Mesendoderm (in vitro differentiated cells): ENCODE results near the gene DROSHA.

Source experiments
- DNase-seq: peaks from one replicate; pipeline ENCODE4 v3.0.0; 2013
- H2AK5ac ChIP-seq: 2 replicates; pipeline ENCODE4 v1.6.1; 2013; ENCODE audit warnings: low read length, inconsistent platforms
- H2BK120ac ChIP-seq: 2 replicates; pipeline ENCODE4 v1.6.1; 2013; ENCODE audit warnings: low read depth, mild to moderate bottlenecking, low read length, moderate library complexity, mixed read lengths
- H2BK15ac ChIP-seq: replicated peaks from 2 replicates; pipeline ENCODE4 v1.6.1; 2013; ENCODE audit warnings: low read depth, mild to moderate bottlenecking, moderate library complexity
- H2BK5ac ChIP-seq: 2 replicates; pipeline ENCODE4 v1.6.1; 2013; ENCODE audit warnings: low read length, inconsistent platforms
- H3K18ac ChIP-seq: 2 replicates; pipeline ENCODE4 v1.6.1; 2013; ENCODE audit warnings: mild to moderate bottlenecking, low read length, mixed read lengths
- H3K23ac ChIP-seq: one replicate; pipeline ENCODE4 v1.6.1; 2013; ENCODE audit warnings: low read length
- H3K27ac ChIP-seq: 2 replicates; pipeline ENCODE4 v1.5.1; 2013; ENCODE audit warnings: low read depth, mild to moderate bottlenecking, inconsistent platforms, low read length, moderate library complexity
- H3K27me3 ChIP-seq: 2 replicates; pipeline ENCODE4 v1.6.1; 2013; ENCODE audit warnings: low read length, control low read depth, mild to moderate bottlenecking, inconsistent platforms; ENCODE audit not compliant: insufficient read depth, poor library complexity
- H3K36me3 ChIP-seq: 2 replicates; pipeline ENCODE4 v1.6.1; 2013; ENCODE audit warnings: low read length, inconsistent platforms; ENCODE audit not compliant: control insufficient read depth, insufficient read depth
- H3K4ac ChIP-seq: one replicate; pipeline ENCODE4 v1.6.1; 2013; ENCODE audit warnings: low read depth, mild to moderate bottlenecking, low read length, moderate library complexity
- H3K4me1 ChIP-seq: 2 replicates; pipeline ENCODE4 v1.6.1; 2013; ENCODE audit warnings: low read depth, low read length, inconsistent platforms; ENCODE audit not compliant: control insufficient read depth
- H3K4me2 ChIP-seq: 2 replicates; pipeline ENCODE4 v1.6.1; 2013; ENCODE audit warnings: low read length
- H3K4me3 ChIP-seq: 2 replicates; pipeline ENCODE4 v1.5.1; 2013; ENCODE audit warnings: mild to moderate bottlenecking, low read length
- H3K56ac ChIP-seq: one replicate; pipeline ENCODE4 v1.6.1; 2013; ENCODE audit warnings: low read length
- H3K79me1 ChIP-seq: 2 replicates; pipeline ENCODE4 v1.6.1; 2013; ENCODE audit warnings: low read length, inconsistent platforms
- H3K79me2 ChIP-seq: 2 replicates; pipeline ENCODE4 v1.6.1; 2013; ENCODE audit warnings: mild to moderate bottlenecking, low read length; ENCODE audit not compliant: control insufficient read depth, insufficient read depth
- H3K9ac ChIP-seq: 2 replicates; pipeline ENCODE4 v1.6.1; 2013; ENCODE audit warnings: low read length, inconsistent platforms
- H4K5ac ChIP-seq: one replicate; pipeline ENCODE4 v1.6.1; 2013; ENCODE audit warnings: low read length
- H4K8ac ChIP-seq: one replicate; pipeline ENCODE4 v1.6.1; 2013; ENCODE audit warnings: low read depth, mild to moderate bottlenecking, control low read depth, low read length, moderate library complexity
- WGBS: extraction: QIAGEN DNeasy Blood & Tissue Kit; methylation state at CpG from one replicate; pipeline ENCODE4 v1.1.7; 2013; ENCODE audit warnings: low lambda C conversion rate, missing lambda C conversion rate; ENCODE audit not compliant: insufficient coverage; ENCODE audit errors: extremely low coverage; 5-methylcytosine and 5-hydroxymethylcytosine counted together

The DROSHA gene

GRCh38 chr5:31516802-31517201 lies 15.1 kb downstream of the DROSHA start:
- no peaks in the 10 kb centered on the region for H3K4me1 ChIP-seq
- no peak overlapping the region for H2BK15ac ChIP-seq
- H3K9ac ChIP-seq: no peak overlapping the region
- H2BK120ac ChIP-seq: no peak overlapping the region
- H2BK5ac ChIP-seq: no peak overlapping the region
- H3K4me3 ChIP-seq: no peak overlapping the region
- H3K27me3 ChIP-seq: no peaks in the 10 kb centered on the region
- H4K5ac ChIP-seq: no peak overlapping the region
- H3K36me3 ChIP-seq: no peaks in the 10 kb centered on the region
- H3K79me1 ChIP-seq: no peaks in the 10 kb centered on the region
- no peak overlapping the region for H4K8ac ChIP-seq
- no peak overlapping the region for H3K4me2 ChIP-seq
- H3K27ac ChIP-seq: no peak overlapping the region
- DNase-seq: no peak
- no peaks in the 10 kb centered on the region for H3K79me2 ChIP-seq
- no peak overlapping the region for H3K18ac ChIP-seq
- H3K56ac ChIP-seq: no peak overlapping the region
- no peak overlapping the region for H3K23ac ChIP-seq
- no peak overlapping the region for H3K4ac ChIP-seq
- WGBS: no CpG with 5 or more reads among the region's 1 CpG
- H2AK5ac ChIP-seq: no peak overlapping the region

DNA sequence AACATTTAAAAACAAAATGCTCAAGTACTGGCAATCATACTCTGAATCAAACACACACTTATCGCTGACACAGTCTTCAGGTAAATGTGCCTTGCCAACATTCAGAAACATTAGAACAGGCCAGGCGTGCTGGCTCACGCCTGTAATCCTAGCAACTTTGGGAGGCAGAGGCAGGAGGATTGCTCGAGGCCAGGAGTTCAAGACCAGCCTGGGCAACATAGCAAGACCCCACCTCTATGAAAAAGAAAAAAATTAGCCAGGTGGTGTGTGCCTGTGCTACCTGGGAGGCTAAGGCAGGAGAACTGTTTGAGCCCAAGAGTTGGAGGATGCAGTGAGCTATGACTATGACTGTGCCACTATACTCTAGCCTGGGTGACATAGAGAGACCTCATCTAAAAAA lies 20.6 kb downstream of the DROSHA start:
- Histone ChIP-seq H3K4me2 (no peak overlapping the region), H2BK5ac (no peak overlapping the region), H3K56ac (no peak overlapping the region), H4K8ac (no peak overlapping the region), H3K36me3 (peaks cover 14% of the 10 kb centered on the region), H3K27ac (no peak overlapping the region), H2BK120ac (no peak overlapping the region), H3K4ac (no peak overlapping the region), H3K18ac (no peak overlapping the region), H3K9ac (no peak overlapping the region), H4K5ac (no peak overlapping the region), H3K27me3 (no peaks in the 10 kb centered on the region), H3K23ac (no peak overlapping the region), H3K4me3 (no peak overlapping the region), H3K79me1 (no peaks in the 10 kb centered on the region), H2BK15ac (no peak overlapping the region), H3K4me1 (no peaks in the 10 kb centered on the region), H3K79me2 (no peaks in the 10 kb centered on the region), H2AK5ac (no peak overlapping the region)
- WGBS: no CpG with 5 or more reads among the region's 4 CpGs
- DNase-seq: no peak

- Histone ChIP-seq H3K4ac (no peak overlapping the region), H3K4me3 (no peak overlapping the region), H2AK5ac (no peak overlapping the region), H3K79me2 (no peaks in the 10 kb centered on the region), H3K27ac (no peak overlapping the region), H3K56ac (no peak overlapping the region), H3K27me3 (no peaks in the 10 kb centered on the region), H2BK15ac (no peak overlapping the region), H3K79me1 (no peaks in the 10 kb centered on the region), H3K9ac (no peak overlapping the region), H2BK120ac (no peak overlapping the region), H4K5ac (no peak overlapping the region), H3K23ac (no peak overlapping the region), H4K8ac (no peak overlapping the region), H3K18ac (no peak overlapping the region), H2BK5ac (no peak overlapping the region), H3K4me1 (no peaks in the 10 kb centered on the region), H3K4me2 (no peak overlapping the region), H3K36me3 (peaks cover 19% of the 10 kb centered on the region)
- no peak for DNase-seq
- no CpG with 5 or more reads among the region's 10 CpGs for WGBS
Observed at GRCh38 chr5:31504529-31504928, 27.4 kb downstream of the DROSHA start.

- no peaks in the 10 kb centered on the region for H3K79me1 ChIP-seq
- H2AK5ac ChIP-seq: no peak overlapping the region
- no CpG with 5 or more reads among the region's 4 CpGs for WGBS
- H3K27me3 ChIP-seq: no peaks in the 10 kb centered on the region
- H3K4me3 ChIP-seq: no peak overlapping the region
- no peaks in the 10 kb centered on the region for H3K79me2 ChIP-seq
- H2BK15ac ChIP-seq: no peak overlapping the region
- no peak for DNase-seq
- H4K5ac ChIP-seq: no peak overlapping the region
- H3K23ac ChIP-seq: no peak overlapping the region
- H3K36me3 ChIP-seq: peaks cover 14% of the 10 kb centered on the region
- no peak overlapping the region for H3K4me2 ChIP-seq
- H3K4ac ChIP-seq: no peak overlapping the region
- no peak overlapping the region for H3K9ac ChIP-seq
- no peak overlapping the region for H2BK120ac ChIP-seq
- no peak overlapping the region for H3K18ac ChIP-seq
- H3K27ac ChIP-seq: no peak overlapping the region
- H2BK5ac ChIP-seq: no peak overlapping the region
- no peak overlapping the region for H3K56ac ChIP-seq
- H4K8ac ChIP-seq: no peak overlapping the region
- H3K4me1 ChIP-seq: no peaks in the 10 kb centered on the region
Observed at GRCh38 chr5:31502506-31502905, 29.4 kb downstream of the DROSHA start.

DNA sequence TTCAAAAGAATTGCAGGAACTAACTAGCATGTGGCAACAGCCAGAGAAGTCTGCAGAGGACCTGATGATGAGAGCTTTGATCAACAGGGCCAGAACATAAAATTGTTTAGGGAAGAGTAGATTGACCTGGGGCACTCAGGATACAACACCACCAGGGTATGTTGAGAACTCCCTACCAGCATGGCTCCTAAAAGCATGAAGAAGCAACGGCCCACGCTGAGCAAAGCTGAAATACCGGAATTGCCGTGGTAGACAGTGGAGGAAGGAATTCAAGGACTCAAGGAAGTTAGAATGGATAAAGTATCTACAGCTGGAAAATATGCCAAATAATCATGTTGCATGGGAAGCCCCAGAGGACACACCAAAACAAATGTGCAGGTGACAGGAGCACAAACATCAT lies 31.6 kb downstream of the DROSHA start:
- no peak overlapping the region for H3K27ac ChIP-seq

DNA sequence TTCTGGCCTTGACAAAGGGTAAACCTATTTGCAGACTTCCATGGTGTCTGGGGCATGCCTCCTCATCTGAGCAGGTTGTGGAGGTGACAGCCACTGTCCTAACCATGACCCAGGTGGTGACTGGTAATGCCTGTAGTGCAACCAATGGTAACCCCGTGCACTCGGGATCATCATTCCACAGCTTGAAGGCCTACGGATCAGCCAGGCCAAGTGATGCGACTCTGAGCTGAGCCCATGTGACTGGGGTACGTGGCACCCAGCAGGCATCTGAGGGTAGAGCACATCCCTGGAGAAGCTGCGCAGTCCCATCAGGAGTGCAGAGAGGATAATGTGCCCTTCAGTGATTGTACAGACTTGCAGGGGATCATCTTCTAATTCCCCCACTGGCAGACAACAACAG lies 35.0 kb downstream of the DROSHA start:
- peaks cover 21% of the 10 kb centered on the region for H3K36me3 ChIP-seq

More for the DNA sequence above, 31.6 kb downstream of the DROSHA start:
- Histone ChIP-seq H3K18ac (no peak overlapping the region), H3K4me3 (no peak overlapping the region), H3K4ac (no peak overlapping the region), H3K79me2 (no peaks in the 10 kb centered on the region), H4K5ac (no peak overlapping the region), H2BK5ac (no peak overlapping the region), H3K36me3 (peaks cover 27% of the 10 kb centered on the region), H3K56ac (no peak overlapping the region), H2AK5ac (no peak overlapping the region), H4K8ac (no peak overlapping the region), H3K79me1 (no peaks in the 10 kb centered on the region), H3K27me3 (no peaks in the 10 kb centered on the region), H2BK120ac (no peak overlapping the region), H3K23ac (no peak overlapping the region), H2BK15ac (no peak overlapping the region), H3K9ac (no peak overlapping the region), H3K4me2 (no peak overlapping the region), H3K4me1 (no peaks in the 10 kb centered on the region)
- no CpG with 5 or more reads among the region's 4 CpGs for WGBS
- DNase-seq: no peak

More for the DNA sequence above, 35.0 kb downstream of the DROSHA start:
- Histone ChIP-seq H3K27me3 (no peaks in the 10 kb centered on the region), H3K4me3 (no peak overlapping the region), H4K8ac (no peak overlapping the region), H3K79me2 (no peaks in the 10 kb centered on the region), H3K4me2 (no peak overlapping the region), H4K5ac (no peak overlapping the region), H3K18ac (no peak overlapping the region), H2BK120ac (no peak overlapping the region), H3K23ac (no peak overlapping the region), H3K56ac (no peak overlapping the region), H2BK15ac (no peak overlapping the region), H2AK5ac (no peak overlapping the region), H3K9ac (no peak overlapping the region), H2BK5ac (no peak overlapping the region), H3K79me1 (no peaks in the 10 kb centered on the region), H3K4me1 (no peaks in the 10 kb centered on the region), H3K4ac (no peak overlapping the region), H3K27ac (no peak overlapping the region)
- WGBS: no CpG with 5 or more reads among the region's 6 CpGs
- DNase-seq: no peak
